Caco-2 (cell line): ENCODE measurements around the gene STARD3NL. TPM values are rescaled to one million over a fixed set of nuclear protein-coding genes. Genes with fewer than 3 reads are reported as not detected.

Experiments
- BruUV-seq: library from RNA; stranded (reverse); fragments of 400-500 nt; replicated peaks from 2 replicates; lab custom pipeline; 2021; lab: Mats Ljungman, UMichigan
- CTCF ChIA-PET: fragments of 300-600 bp; sonication (Branson Sonifier 250); formaldehyde crosslinking; loops from one replicate; lab custom pipeline; 2022; ENCODE audit warnings: antibody characterized with exemption; lab: Charles Lee
- POLR2A ChIA-PET: fragments of 300-600 bp; sonication (Branson Sonifier 250); formaldehyde crosslinking; loops from one replicate; lab custom pipeline; 2022; ENCODE audit warnings: antibody characterized with exemption; lab: Charles Lee
- DNase-seq, 2 experiments: peaks; one replicate each; pipeline versions ENCODE4 v3.0.0 to v3.0.0-alpha.2; 2020 to 2022
- H3K27me3 ChIP-seq: replicated peaks from 2 replicates; pipeline ENCODE4 v1.6.0; 2011; ENCODE audit warnings: low read length; ENCODE audit not compliant: control insufficient read depth, insufficient read depth
- H3K36me3 ChIP-seq: 2 replicates; pipeline ENCODE4 v1.5.1; 2011; ENCODE audit warnings: low read length; ENCODE audit not compliant: control insufficient read depth, insufficient read depth
- H3K4me1 ChIP-seq: fragments of 250-450 bp; sonication (Bioruptor Pico); 2 replicates; pipeline ENCODE4 v1.5.1; 2020; ENCODE audit warnings: mild to moderate bottlenecking
- H3K4me3 ChIP-seq: 2 replicates; pipeline ENCODE4 v1.5.1; 2011; ENCODE audit warnings: low read depth, mild to moderate bottlenecking, control low read depth, low read length
- H3K9me3 ChIP-seq: fragments of 250-450 bp; sonication (Bioruptor Pico); 2 replicates; pipeline ENCODE4 v1.5.1; 2020; ENCODE audit warnings: mild to moderate bottlenecking, moderate library complexity
- H3K27ac Mint-ChIP-seq: one replicate; pipeline ENCODE4 v1.8.0; 2022; ENCODE audit warnings: mixed read lengths; ENCODE audit not compliant: unreplicated experiment
- H3K27me3 Mint-ChIP-seq: one replicate; pipeline ENCODE4 v1.8.0; 2022; ENCODE audit warnings: mixed read lengths; ENCODE audit not compliant: insufficient read depth, unreplicated experiment
- H3K36me3 Mint-ChIP-seq: one replicate; pipeline ENCODE4 v1.8.0; 2022; ENCODE audit warnings: mild to moderate bottlenecking, mixed read lengths; ENCODE audit not compliant: insufficient read depth, unreplicated experiment
- H3K4me1 Mint-ChIP-seq: one replicate; pipeline ENCODE4 v1.8.0; 2022; ENCODE audit warnings: low read depth, mixed read lengths; ENCODE audit not compliant: unreplicated experiment
- H3K4me3 Mint-ChIP-seq: one replicate; pipeline ENCODE4 v1.8.0; 2022; ENCODE audit warnings: mild to moderate bottlenecking, moderate library complexity, mixed read lengths; ENCODE audit not compliant: unreplicated experiment
- H3K9me3 Mint-ChIP-seq: one replicate; pipeline ENCODE4 v1.8.0; 2022; ENCODE audit warnings: mixed read lengths; ENCODE audit not compliant: unreplicated experiment
- intact Hi-C: fragments of 100-400 bp; cut with micrococcal nuclease; formaldehyde crosslinking; loops from one replicate; pipeline ENCODE4 v1.10.0; 2022; ENCODE audit not compliant: unreplicated experiment
- total RNA-seq: library from RNA; stranded (reverse); gene quantifications from 2 replicates; pipeline ENCODE4 v1.2.3, GENCODE V29; 2022
- TF ChIP-seq, protein P1 (sequence below), 2 experiments: fragments of 200-600 bp in 1 of 2; IDR thresholded peaks; 1 replicate in 1 of 2; 2 replicates in 1 of 2; pipeline versions ENCODE4 v1.5.1 to v1.8.0; 2011 to 2022; ENCODE audit warnings: antibody characterized with exemption in 1 of 2, control low read depth in 1 of 2, inconsistent platforms in 1 of 2, low read depth in 1 of 2, low read length in 1 of 2, mild to moderate bottlenecking in 1 of 2, moderate library complexity in 1 of 2; ENCODE audit not compliant: insufficient read depth in 1 of 2, severe bottlenecking in 1 of 2, unreplicated experiment in 1 of 2

Gene STARD3NL
- total RNA-seq, 1 experiment from 2014 or later = 32.6 TPM

- 0 out of 2 replicates have a peak, but pooled peaks cover 4% of the 10 kb centered on the region for H3K9me3 ChIP-seq
- POLR2A ChIA-PET = no interaction called here
- H3K4me3 ChIP-seq = no peak overlapping the region
- no peak for DNase-seq
- H3K27me3 ChIP-seq = no peaks in the 10 kb centered on the region
- Mint-ChIP-seq H3K36me3 (no peaks in the 10 kb centered on the region), H3K27ac (no peak overlapping the region), H3K4me1 (peaks cover 9% of the 10 kb centered on the region), H3K27me3 (no peaks in the 10 kb centered on the region), H3K4me3 (no peak overlapping the region), H3K9me3 (peaks cover 17% of the 10 kb centered on the region)
- no TSS peak for BruUV-seq
- H3K36me3 ChIP-seq = no peaks in the 10 kb centered on the region
- CTCF ChIA-PET = no interaction called here
- intact Hi-C loops = no loop called here
- TF ChIP-seq, protein P1, sequence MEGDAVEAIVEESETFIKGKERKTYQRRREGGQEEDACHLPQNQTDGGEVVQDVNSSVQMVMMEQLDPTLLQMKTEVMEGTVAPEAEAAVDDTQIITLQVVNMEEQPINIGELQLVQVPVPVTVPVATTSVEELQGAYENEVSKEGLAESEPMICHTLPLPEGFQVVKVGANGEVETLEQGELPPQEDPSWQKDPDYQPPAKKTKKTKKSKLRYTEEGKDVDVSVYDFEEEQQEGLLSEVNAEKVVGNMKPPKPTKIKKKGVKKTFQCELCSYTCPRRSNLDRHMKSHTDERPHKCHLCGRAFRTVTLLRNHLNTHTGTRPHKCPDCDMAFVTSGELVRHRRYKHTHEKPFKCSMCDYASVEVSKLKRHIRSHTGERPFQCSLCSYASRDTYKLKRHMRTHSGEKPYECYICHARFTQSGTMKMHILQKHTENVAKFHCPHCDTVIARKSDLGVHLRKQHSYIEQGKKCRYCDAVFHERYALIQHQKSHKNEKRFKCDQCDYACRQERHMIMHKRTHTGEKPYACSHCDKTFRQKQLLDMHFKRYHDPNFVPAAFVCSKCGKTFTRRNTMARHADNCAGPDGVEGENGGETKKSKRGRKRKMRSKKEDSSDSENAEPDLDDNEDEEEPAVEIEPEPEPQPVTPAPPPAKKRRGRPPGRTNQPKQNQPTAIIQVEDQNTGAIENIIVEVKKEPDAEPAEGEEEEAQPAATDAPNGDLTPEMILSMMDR (IDR thresholded peaks at IDR 0.05; ENCODE audit: insufficient read depth in 1 of 2, low read depth in 1 of 2, low read length in 1 of 2, severe bottlenecking in 1 of 2, unreplicated experiment in 1 of 2) = no peak
- no peaks in the 10 kb centered on the region for H3K4me1 ChIP-seq
Observed at GRCh38 chr7:38191791-38192190, 13.7 kb downstream of the STARD3NL start.

DNA sequence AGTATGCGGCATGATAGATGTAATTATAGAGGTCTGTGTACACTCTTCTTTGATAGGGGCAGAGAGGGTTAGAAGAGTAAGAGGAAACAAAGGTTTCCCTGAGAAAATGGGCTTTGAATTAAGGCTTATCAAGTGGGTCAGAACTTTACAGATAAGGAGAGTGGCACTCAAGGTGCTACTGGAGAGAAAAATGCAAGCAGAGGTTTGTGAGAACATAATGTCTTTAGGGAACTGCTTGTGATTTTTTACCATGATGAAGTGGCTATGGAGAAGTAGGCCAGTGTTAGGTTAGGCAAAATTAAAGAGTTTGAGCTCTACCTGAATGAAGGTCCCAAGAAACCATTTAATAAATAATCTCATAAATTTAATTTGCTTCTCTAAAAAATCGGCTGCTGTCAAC is 14.3 kb downstream of the STARD3NL start:
- H3K9me3 ChIP-seq = 0 out of 2 replicates have a peak, but pooled peaks cover 4% of the 10 kb centered on the region
- no peaks in the 10 kb centered on the region for H3K36me3 Mint-ChIP-seq
- H3K4me3 Mint-ChIP-seq = no peak overlapping the region
- intact Hi-C loops = no loop called here
- ChIA-PET POLR2A (no interaction called here), CTCF (no interaction called here)
- TF ChIP-seq, protein P1 (IDR thresholded peaks at IDR 0.05; ENCODE audit: insufficient read depth in 1 of 2, low read depth in 1 of 2, low read length in 1 of 2, severe bottlenecking in 1 of 2, unreplicated experiment in 1 of 2) = no peak
- no peaks in the 10 kb centered on the region for H3K27me3 ChIP-seq
- H3K36me3 ChIP-seq = no peaks in the 10 kb centered on the region
- no peaks in the 10 kb centered on the region for H3K4me1 ChIP-seq
- peaks cover 17% of the 10 kb centered on the region for H3K9me3 Mint-ChIP-seq
- no peak overlapping the region for H3K27ac Mint-ChIP-seq
- H3K4me3 ChIP-seq = no peak overlapping the region
- no TSS peak for BruUV-seq
- no peaks in the 10 kb centered on the region for H3K27me3 Mint-ChIP-seq
- peaks cover 9% of the 10 kb centered on the region for H3K4me1 Mint-ChIP-seq
- no peak for DNase-seq

DNA sequence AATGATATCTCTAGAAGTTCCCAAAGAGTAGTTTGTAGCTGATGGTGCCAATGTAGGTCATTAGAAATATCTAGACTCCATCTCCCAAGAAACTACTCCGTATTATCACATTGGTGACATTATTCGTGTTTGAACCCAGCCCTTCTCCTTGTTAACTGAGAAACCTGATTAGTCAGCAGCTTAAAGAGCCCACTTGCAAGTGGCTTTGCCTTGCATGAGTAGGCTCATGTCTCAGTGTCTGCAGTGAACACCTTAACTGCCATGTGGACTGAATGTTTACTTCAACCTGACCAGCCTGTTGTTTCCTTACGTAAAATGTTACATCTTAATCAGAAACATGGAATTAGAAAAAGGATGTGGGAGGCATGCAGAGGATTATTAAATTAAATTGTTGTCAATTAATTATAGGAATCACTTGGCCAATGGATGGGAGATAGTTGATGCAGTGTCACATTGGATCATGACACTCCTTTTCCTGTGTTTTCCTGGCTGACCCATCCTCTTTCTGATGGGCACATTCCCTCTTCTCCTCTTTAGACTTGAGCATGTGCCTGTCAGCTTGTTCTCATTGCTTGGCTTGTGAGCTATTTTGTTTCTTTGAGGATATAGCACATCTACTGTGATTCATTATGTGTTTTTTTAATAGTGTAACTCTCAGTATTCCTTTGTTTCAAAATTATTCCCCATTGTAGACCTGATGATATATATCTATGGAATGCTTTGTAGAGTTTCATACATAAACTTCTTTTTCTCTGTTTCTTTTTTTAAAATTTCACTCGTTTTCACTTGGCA is 18.0 kb downstream of the STARD3NL start:
- BruUV-seq = no TSS peak
- Mint-ChIP-seq H3K36me3 (no peaks in the 10 kb centered on the region), H3K4me3 (no peak overlapping the region), H3K9me3 (peaks cover 17% of the 10 kb centered on the region), H3K4me1 (no peaks in the 10 kb centered on the region), H3K27me3 (no peaks in the 10 kb centered on the region), H3K27ac (no peak overlapping the region)
- POLR2A ChIA-PET = no interaction called here
- H3K27me3 ChIP-seq = no peaks in the 10 kb centered on the region
- H3K9me3 ChIP-seq = 0 out of 2 replicates have a peak, but pooled peaks cover 2% of the 10 kb centered on the region
- no peaks in the 10 kb centered on the region for H3K4me1 ChIP-seq
- CTCF ChIA-PET = interaction anchor here (2.5 kb wide), 1 partner anchor 20 kb away, joined by 7 read pairs; no protein-coding TSS in a partner anchor
- intact Hi-C loops = no loop called here
- no peaks in the 10 kb centered on the region for H3K36me3 ChIP-seq
- no peak overlapping the region for H3K4me3 ChIP-seq
- TF ChIP-seq, protein P1 (IDR thresholded peaks at IDR 0.05; ENCODE audit: insufficient read depth in 1 of 2, low read depth in 1 of 2, low read length in 1 of 2, severe bottlenecking in 1 of 2, unreplicated experiment in 1 of 2) = no peak
- DNase-seq = no peak
